ENCODE measurements around the gene BAIAP2. TPM values are rescaled to one million over a fixed set of nuclear protein-coding genes. Genes with fewer than 3 reads are reported as not detected.

Gene BAIAP2
- total RNA-seq, 1 experiment from 2014 or later: 57.7 TPM

DNA sequence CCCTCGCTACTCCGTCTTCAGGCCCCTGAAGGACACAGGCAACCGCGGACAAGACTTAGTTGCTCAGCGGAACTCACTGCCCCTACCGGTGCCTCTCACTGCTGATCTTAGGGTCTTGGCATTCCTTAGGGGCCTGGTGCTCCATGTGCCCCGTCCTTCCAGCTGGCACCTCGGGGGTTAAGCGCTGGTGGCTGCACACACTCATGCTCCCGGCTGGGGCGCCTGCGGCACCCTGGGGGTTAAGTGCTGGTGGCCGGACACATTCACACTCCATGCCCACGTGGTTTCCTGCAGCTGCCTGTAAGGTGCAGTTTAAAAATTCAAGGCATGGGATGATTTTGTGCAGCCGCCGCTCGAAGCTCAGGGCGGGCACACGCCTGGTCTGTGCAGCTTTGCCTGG lies 45.1 kb downstream of the BAIAP2 start:
- TF ChIP-seq CTCF (IDR thresholded peaks at IDR 0.05; ENCODE audit: insufficient read depth in 1 of 2, low read depth in 1 of 2, low read length in 1 of 2, severe bottlenecking in 1 of 2, unreplicated experiment in 1 of 2): no peak
- BruUV-seq (replicated peaks): no TSS peak
- DNase-seq: no peak
- CTCF ChIA-PET: interaction anchor here (0.6 kb wide), 1 partner anchor 197 kb away, joined by 3 read pairs; no protein-coding TSS in a partner anchor
- no peak overlapping the region for H3K4me3 ChIP-seq (ENCODE audit: low read depth, low read length)
- intact Hi-C loops (cut with micrococcal nuclease; ENCODE audit: unreplicated experiment): no loop called here
- H3K27me3 ChIP-seq (replicated peaks; ENCODE audit: control insufficient read depth, insufficient read depth, low read length): no peaks in the 10 kb centered on the region
- Mint-ChIP-seq H3K27me3 (ENCODE audit: insufficient read depth, unreplicated experiment) (no peaks in the 10 kb centered on the region), H3K9me3 (ENCODE audit: unreplicated experiment) (no peaks in the 10 kb centered on the region), H3K4me3 (ENCODE audit: unreplicated experiment) (no peak overlapping the region), H3K4me1 (ENCODE audit: low read depth, unreplicated experiment) (no peaks in the 10 kb centered on the region), H3K27ac (ENCODE audit: unreplicated experiment) (no peak overlapping the region), H3K36me3 (ENCODE audit: insufficient read depth, unreplicated experiment) (peaks cover 20% of the 10 kb centered on the region)
- POLR2A ChIA-PET: no interaction called here
- H3K4me1 ChIP-seq: no peaks in the 10 kb centered on the region
- no peaks in the 10 kb centered on the region for H3K36me3 ChIP-seq (ENCODE audit: control insufficient read depth, insufficient read depth, low read length)
- no peaks in the 10 kb centered on the region for H3K9me3 ChIP-seq

GRCh38 chr17:81081222-81082176 lies 46.5 kb downstream of the BAIAP2 start:
- no peak for TF ChIP-seq CTCF (IDR thresholded peaks at IDR 0.05; ENCODE audit: insufficient read depth in 1 of 2, low read depth in 1 of 2, low read length in 1 of 2, severe bottlenecking in 1 of 2, unreplicated experiment in 1 of 2)
- Histone ChIP-seq H3K9me3 (no peaks in the 10 kb centered on the region), H3K36me3 (ENCODE audit: control insufficient read depth, insufficient read depth, low read length) (no peaks in the 10 kb centered on the region), H3K4me3 (ENCODE audit: low read depth, low read length) (no peak overlapping the region), H3K27me3 (replicated peaks; ENCODE audit: control insufficient read depth, insufficient read depth, low read length) (no peaks in the 10 kb centered on the region), H3K4me1 (no peaks in the 10 kb centered on the region)
- Mint-ChIP-seq H3K9me3 (ENCODE audit: unreplicated experiment) (no peaks in the 10 kb centered on the region), H3K4me3 (ENCODE audit: unreplicated experiment) (no peak overlapping the region), H3K27me3 (ENCODE audit: insufficient read depth, unreplicated experiment) (no peaks in the 10 kb centered on the region), H3K4me1 (ENCODE audit: low read depth, unreplicated experiment) (no peaks in the 10 kb centered on the region), H3K27ac (ENCODE audit: unreplicated experiment) (no peak overlapping the region), H3K36me3 (ENCODE audit: insufficient read depth, unreplicated experiment) (peaks cover 17% of the 10 kb centered on the region)
- ChIA-PET CTCF (no interaction called here), POLR2A (no interaction called here)
- no peak for DNase-seq
- intact Hi-C loops (cut with micrococcal nuclease; ENCODE audit: unreplicated experiment): no loop called here
- BruUV-seq (replicated peaks): no TSS peak

- POLR2A ChIA-PET: no interaction called here
- CTCF ChIA-PET: no interaction called here
- BruUV-seq (replicated peaks): no TSS peak
- Mint-ChIP-seq H3K4me3 (ENCODE audit: unreplicated experiment) (no peak overlapping the region), H3K4me1 (ENCODE audit: low read depth, unreplicated experiment) (no peaks in the 10 kb centered on the region), H3K27me3 (ENCODE audit: insufficient read depth, unreplicated experiment) (no peaks in the 10 kb centered on the region), H3K36me3 (ENCODE audit: insufficient read depth, unreplicated experiment) (peaks cover 23% of the 10 kb centered on the region), H3K27ac (ENCODE audit: unreplicated experiment) (no peak overlapping the region), H3K9me3 (ENCODE audit: unreplicated experiment) (no peaks in the 10 kb centered on the region)
- Histone ChIP-seq H3K27me3 (replicated peaks; ENCODE audit: control insufficient read depth, insufficient read depth, low read length) (no peaks in the 10 kb centered on the region), H3K4me1 (no peaks in the 10 kb centered on the region), H3K9me3 (no peaks in the 10 kb centered on the region), H3K4me3 (ENCODE audit: low read depth, low read length) (no peak overlapping the region), H3K36me3 (ENCODE audit: control insufficient read depth, insufficient read depth, low read length) (no peaks in the 10 kb centered on the region)
- no peak for TF ChIP-seq CTCF (IDR thresholded peaks at IDR 0.05; ENCODE audit: insufficient read depth in 1 of 2, low read depth in 1 of 2, low read length in 1 of 2, severe bottlenecking in 1 of 2, unreplicated experiment in 1 of 2)
- no peak for DNase-seq
- intact Hi-C loops (cut with micrococcal nuclease; ENCODE audit: unreplicated experiment): no loop called here
Observed at GRCh38 chr17:81082177-81083073, 47.5 kb downstream of the BAIAP2 start.

Measured in Caco-2 (cell line).